PC-3 (cell line): Measurements from ENCODE around the gene NDUFAF5. TPM values are rescaled to one million over a fixed set of nuclear protein-coding genes. Genes with fewer than 3 reads are reported as not detected.

Source experiments
- ATAC-seq: fragments of 200-7000 bp; cut with Tn5 transposase; 2 replicates; pipeline ENCODE4 v1.9.1; 2020; ENCODE audit warnings: mild to moderate bottlenecking, moderate library complexity
- BruUV-seq: library from RNA; stranded (reverse); fragments of 400-500 nt; replicated peaks from 2 replicates; lab custom pipeline; 2021; lab: Mats Ljungman, UMichigan
- CTCF ChIA-PET: fragments of 300-600 bp; sonication (Branson Sonifier 250); formaldehyde crosslinking; loops from one replicate; lab custom pipeline; 2022; ENCODE audit warnings: antibody characterized with exemption; lab: Charles Lee
- POLR2A ChIA-PET: fragments of 300-600 bp; sonication (Branson Sonifier 250); formaldehyde crosslinking; loops from one replicate; lab custom pipeline; 2022; ENCODE audit warnings: antibody characterized with exemption; ENCODE audit not compliant: unreplicated experiment; lab: Charles Lee
- DNase-seq: peaks from one replicate; pipeline ENCODE4 v3.0.0-alpha.2; 2015
- H2AFZ ChIP-seq: fragments of 300-600 bp; sonication (generic); 2 replicates; pipeline ENCODE4 v1.6.0; 2016; ENCODE audit warnings: antibody characterized with exemption, low read length
- H3F3A ChIP-seq: fragments of 300-600 bp; sonication (generic); one replicate; pipeline ENCODE4 v1.6.0; 2017; ENCODE audit warnings: antibody characterized with exemption, low read length, control low read depth, mild to moderate bottlenecking; ENCODE audit not compliant: unreplicated experiment
- H3K27ac ChIP-seq: fragments of 300-600 bp; sonication (generic); 2 replicates; pipeline ENCODE4 v1.5.1; 2016; ENCODE audit warnings: mild to moderate bottlenecking, low read length
- H3K27me3 ChIP-seq: fragments of 300-600 bp; sonication (generic); 2 replicates; pipeline ENCODE4 v1.6.1; 2016; ENCODE audit warnings: low read length, mixed read lengths
- H3K36me3 ChIP-seq: fragments of 300-600 bp; sonication (generic); 2 replicates; pipeline ENCODE4 v1.6.1; 2016; ENCODE audit warnings: low read depth, mixed run types, low read length, mixed read lengths
- H3K4me1 ChIP-seq: fragments of 300-600 bp; sonication (generic); 2 replicates; pipeline ENCODE4 v1.5.1; 2016; ENCODE audit warnings: low read length; ENCODE audit not compliant: insufficient read depth
- H3K4me2 ChIP-seq: fragments of 300-600 bp; sonication (generic); 2 replicates; pipeline ENCODE4 v1.6.0; 2016; ENCODE audit warnings: low read length
- H3K4me3 ChIP-seq: fragments of 300-600 bp; sonication (generic); 2 replicates; pipeline ENCODE4 v1.5.1; 2016; ENCODE audit warnings: mild to moderate bottlenecking, low read length, mixed read lengths
- H3K79me2 ChIP-seq: fragments of 300-600 bp; sonication (generic); 2 replicates; pipeline ENCODE4 v1.6.1; 2017; ENCODE audit warnings: low read length, mixed read lengths
- H3K9ac ChIP-seq: fragments of 300-600 bp; sonication (generic); 2 replicates; pipeline ENCODE4 v1.6.0; 2016; ENCODE audit warnings: mild to moderate bottlenecking, low read length
- H3K9me2 ChIP-seq: fragments of 300-600 bp; sonication (generic); replicated peaks from 2 replicates; pipeline ENCODE4 v1.6.1; 2016; ENCODE audit warnings: mixed run types, low read length, mixed read lengths
- H3K9me3 ChIP-seq: fragments of 300-600 bp; sonication (generic); 2 replicates; pipeline ENCODE4 v1.6.1; 2016; ENCODE audit warnings: low read length, mixed read lengths
- H4K20me1 ChIP-seq: fragments of 300-600 bp; sonication (generic); 2 replicates; pipeline ENCODE4 v1.6.1; 2016; ENCODE audit warnings: low read length, mixed read lengths
- CTCF ChIP-seq: fragments of 300-600 bp; sonication (generic); conservative IDR thresholded peaks from 2 replicates; pipeline ENCODE4 v1.5.1; 2017; ENCODE audit warnings: antibody characterized with exemption, low read depth, mild to moderate bottlenecking, low read length
- EZH2 ChIP-seq: fragments of 300-600 bp; sonication (generic); IDR thresholded peaks from one replicate; pipeline ENCODE4 v1.6.1; 2017; ENCODE audit warnings: antibody characterized with exemption, mild to moderate bottlenecking, low read length; ENCODE audit not compliant: unreplicated experiment
- EZH2phosphoT487 ChIP-seq: fragments of 300-600 bp; sonication (generic); IDR thresholded peaks from 2 replicates; pipeline ENCODE4 v1.6.1; 2018; ENCODE audit warnings: mild to moderate bottlenecking, antibody characterized with exemption, low read length, borderline replicate concordance
- intact Hi-C: fragments of 100-400 bp; cut with micrococcal nuclease; formaldehyde crosslinking; loops from 2 replicates; pipeline ENCODE4 v1.9.0; 2023
- total RNA-seq: library from RNA; depleted of rRNA; stranded (reverse); fragments of >200 nt; gene quantifications from 2 replicates; pipeline ENCODE4 v1.2.3, GENCODE V29; 2014

Gene NDUFAF5
- total RNA-seq, 1 experiment from 2014 or later: 29.0 TPM

GRCh38 chr20:13800728-13801134 is 15.9 kb downstream of the NDUFAF5 start:
- Histone ChIP-seq H3K4me1 (peaks cover 14% of the 10 kb centered on the region), H3K4me2 (peak overlapping the region; percentile 19), H3K9ac (no peak overlapping the region), H3K4me3 (no peak overlapping the region), H4K20me1 (no peaks in the 10 kb centered on the region), H3K27ac (no peak overlapping the region), H3K9me2 (no peaks in the 10 kb centered on the region), H2AFZ (no peak overlapping the region), H3K79me2 (no peaks in the 10 kb centered on the region), H3K9me3 (no peaks in the 10 kb centered on the region), H3K36me3 (peaks cover 58% of the 10 kb centered on the region), H3F3A (no peaks in the 10 kb centered on the region), H3K27me3 (no peaks in the 10 kb centered on the region)
- BruUV-seq: no TSS peak
- peak; percentile 98 for ATAC-seq
- CTCF ChIA-PET: interaction anchor here (1.3 kb wide), 1 partner anchor 12 kb away, joined by 6 read pairs; no protein-coding TSS in a partner anchor
- no peak for TF ChIP-seq EZH2
- TF ChIP-seq CTCF: no peak
- DNase-seq: peak; percentile 86
- POLR2A ChIA-PET: no interaction called here
- intact Hi-C loops: no loop called here

GRCh38 chr20:13809373-13809772 is 24.5 kb downstream of the NDUFAF5 start:
- Histone ChIP-seq H2AFZ (no peak overlapping the region), H3K27me3 (no peaks in the 10 kb centered on the region), H4K20me1 (no peaks in the 10 kb centered on the region), H3K9me2 (no peaks in the 10 kb centered on the region), H3K4me3 (no peak overlapping the region), H3K36me3 (peaks cover 70% of the 10 kb centered on the region), H3K9ac (no peak overlapping the region), H3F3A (no peaks in the 10 kb centered on the region), H3K27ac (no peak overlapping the region), H3K79me2 (no peaks in the 10 kb centered on the region), H3K4me1 (no peaks in the 10 kb centered on the region), H3K4me2 (no peak overlapping the region), H3K9me3 (no peaks in the 10 kb centered on the region)
- intact Hi-C loops: no loop called here
- ChIA-PET POLR2A (no interaction called here), CTCF (no interaction called here)
- BruUV-seq: no TSS peak
- DNase-seq (no peak), ATAC-seq (no peak)
- TF ChIP-seq CTCF: no peak
- TF ChIP-seq EZH2phosphoT487: no peak
- TF ChIP-seq EZH2: no peak

- Histone ChIP-seq H2AFZ (no peak overlapping the region), H3K27me3 (no peaks in the 10 kb centered on the region), H3F3A (no peaks in the 10 kb centered on the region), H3K36me3 (peaks cover 70% of the 10 kb centered on the region), H4K20me1 (no peaks in the 10 kb centered on the region), H3K9ac (no peak overlapping the region), H3K4me2 (no peak overlapping the region), H3K4me1 (no peaks in the 10 kb centered on the region), H3K27ac (no peak overlapping the region), H3K9me3 (no peaks in the 10 kb centered on the region), H3K4me3 (no peak overlapping the region), H3K9me2 (no peaks in the 10 kb centered on the region), H3K79me2 (no peaks in the 10 kb centered on the region)
- BruUV-seq: no TSS peak
- no peak for TF ChIP-seq EZH2
- TF ChIP-seq EZH2phosphoT487: no peak
- TF ChIP-seq CTCF: no peak
- intact Hi-C loops: no loop called here
- POLR2A ChIA-PET: no interaction called here
- CTCF ChIA-PET: no interaction called here
- DNase-seq (no peak), ATAC-seq (no peak)
Observed at GRCh38 chr20:13809855-13810254, 25.0 kb downstream of the NDUFAF5 start.
